Mesenchymal stem cell (in vitro differentiated cells and primary cell): ENCODE data around the gene TLN1.

Source experiments
- DNase-seq: peaks from one replicate; pipeline ENCODE4 v3.0.0-alpha.2; 2013
- H2AFZ ChIP-seq: one replicate; pipeline ENCODE4 v1.6.1; 2013; ENCODE audit warnings: low read depth, mild to moderate bottlenecking, control low read depth, inconsistent platforms, low read length, moderate library complexity
- H2AK5ac ChIP-seq: 2 replicates; pipeline ENCODE4 v1.6.1; 2013; ENCODE audit warnings: low read length, moderate library complexity, mild to moderate bottlenecking, inconsistent platforms; ENCODE audit not compliant: severe bottlenecking
- H2BK120ac ChIP-seq: one replicate; pipeline ENCODE4 v1.6.1; 2013; ENCODE audit warnings: low read depth, mild to moderate bottlenecking, inconsistent platforms, low read length, moderate library complexity
- H2BK12ac ChIP-seq, 2 experiments: one replicate each; pipeline ENCODE4 v1.6.1; 2013; ENCODE audit warnings: inconsistent platforms in 2 of 2, low read length in 2 of 2, mild to moderate bottlenecking in 2 of 2, moderate library complexity in 2 of 2, control low read depth in 1 of 2
- H2BK15ac ChIP-seq: one replicate; pipeline ENCODE4 v1.6.1; 2013; ENCODE audit warnings: mild to moderate bottlenecking, low read depth, inconsistent platforms; ENCODE audit not compliant: poor library complexity, severe bottlenecking
- H2BK5ac ChIP-seq: 2 replicates; pipeline ENCODE4 v1.6.1; 2013; ENCODE audit warnings: low read depth, mild to moderate bottlenecking, low read length, control low read depth, inconsistent platforms; ENCODE audit not compliant: poor library complexity, severe bottlenecking
- H3K14ac ChIP-seq, 2 experiments: one replicate each; pipeline ENCODE4 v1.6.1; 2013; ENCODE audit warnings: inconsistent platforms in 2 of 2, low read length in 2 of 2, control low read depth in 1 of 2, mild to moderate bottlenecking in 1 of 2, moderate library complexity in 1 of 2
- H3K18ac ChIP-seq, 2 experiments: one replicate each; pipeline ENCODE4 v1.6.1; 2013; ENCODE audit warnings: inconsistent platforms in 2 of 2, low read length in 2 of 2, control low read depth in 1 of 2, low read depth in 1 of 2, mild to moderate bottlenecking in 1 of 2
- H3K23ac ChIP-seq, 2 experiments: one replicate each; pipeline ENCODE4 v1.6.1; 2013; ENCODE audit warnings: inconsistent platforms in 2 of 2, low read length in 2 of 2, mild to moderate bottlenecking in 2 of 2, moderate library complexity in 2 of 2, control low read depth in 1 of 2
- H3K27ac ChIP-seq: 2 replicates; pipeline ENCODE4 v1.5.1; 2013; ENCODE audit warnings: mild to moderate bottlenecking, moderate library complexity, low read length, control low read depth, inconsistent platforms; ENCODE audit not compliant: poor library complexity, severe bottlenecking
- H3K27me3 ChIP-seq, 2 experiments: 2 replicates each; pipeline versions ENCODE4 v1.6.1 to v1.7.0; 2013; ENCODE audit warnings: low read length in 2 of 2, mild to moderate bottlenecking in 2 of 2, moderate library complexity in 2 of 2, control low read depth in 1 of 2, inconsistent platforms in 1 of 2; ENCODE audit not compliant: control insufficient read depth in 1 of 2, insufficient read depth in 1 of 2
- H3K36me3 ChIP-seq, 2 experiments: 2 replicates each; pipeline versions ENCODE4 v1.6.1 to v1.7.0; 2013; ENCODE audit warnings: low read length in 2 of 2, control low read depth in 1 of 2, inconsistent platforms in 1 of 2, low read depth in 1 of 2, mild to moderate bottlenecking in 1 of 2; ENCODE audit not compliant: insufficient read depth in 2 of 2, control insufficient read depth in 1 of 2
- H3K4ac ChIP-seq, 2 experiments: one replicate each; pipeline ENCODE4 v1.6.1; 2013; ENCODE audit warnings: inconsistent platforms in 2 of 2, low read length in 2 of 2, mild to moderate bottlenecking in 2 of 2, moderate library complexity in 2 of 2, control low read depth in 1 of 2, low read depth in 1 of 2
- H3K4me1 ChIP-seq: 2 replicates; pipeline ENCODE4 v1.6.1; 2013; ENCODE audit warnings: low read depth, low read length, control low read depth; ENCODE audit not compliant: control insufficient read depth, insufficient read depth
- H3K4me2 ChIP-seq: 2 replicates; pipeline ENCODE4 v1.6.1; 2013; ENCODE audit warnings: low read length, mild to moderate bottlenecking, inconsistent platforms; ENCODE audit not compliant: poor library complexity, severe bottlenecking
- H3K4me3 ChIP-seq, 2 experiments: 2 replicates each; pipeline versions ENCODE4 v1.5.1 to v1.7.0; 2013; ENCODE audit warnings: low read length in 2 of 2, mild to moderate bottlenecking in 2 of 2, control low read depth in 1 of 2, low read depth in 1 of 2; ENCODE audit not compliant: insufficient read depth in 1 of 2
- H3K79me1 ChIP-seq: replicated peaks from 2 replicates; pipeline ENCODE4 v1.6.1; 2013; ENCODE audit warnings: mild to moderate bottlenecking, control low read depth, low read length, inconsistent platforms; ENCODE audit not compliant: poor library complexity, severe bottlenecking
- H3K9ac ChIP-seq: 2 replicates; pipeline ENCODE4 v1.7.0; 2013; ENCODE audit warnings: mild to moderate bottlenecking, low read length, moderate library complexity
- H3K9me3 ChIP-seq: 2 replicates; pipeline ENCODE4 v1.7.0; 2013; ENCODE audit warnings: mild to moderate bottlenecking, low read length; ENCODE audit not compliant: control insufficient read depth
- H4K8ac ChIP-seq: one replicate; pipeline ENCODE4 v1.6.1; 2013; ENCODE audit warnings: inconsistent platforms, mild to moderate bottlenecking, low read length, moderate library complexity
- H4K91ac ChIP-seq: one replicate; pipeline ENCODE4 v1.6.1; 2013; ENCODE audit warnings: mild to moderate bottlenecking, low read length, inconsistent platforms
- WGBS: methylation state at CpG from one replicate; pipeline ENCODE4 v1.1.7; 2013; ENCODE audit warnings: mixed read lengths; 5-methylcytosine and 5-hydroxymethylcytosine counted together

TLN1 gene

DNA sequence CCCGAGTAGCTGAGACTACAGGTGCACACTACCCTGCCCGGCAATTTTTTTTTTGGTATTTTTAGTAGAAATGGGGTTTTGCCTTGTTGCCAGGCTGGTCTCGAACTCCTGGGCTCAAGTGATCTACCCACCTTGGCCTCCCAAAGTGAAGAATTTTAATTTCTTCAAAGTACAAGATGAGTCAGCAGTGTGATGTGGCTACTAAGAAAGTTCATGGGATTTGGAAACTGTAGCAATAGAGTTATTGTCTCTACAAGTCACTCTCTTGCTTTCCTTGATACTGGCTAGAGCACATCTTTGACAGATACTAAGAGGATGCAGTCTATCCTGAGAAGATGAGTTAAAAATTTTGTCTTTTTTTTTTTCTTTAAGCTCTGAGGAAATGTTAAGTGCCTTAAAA lies 2.1 kb upstream of the TLN1 start:
- H2BK12ac ChIP-seq: no peak overlapping the region
- H2BK15ac ChIP-seq: no peak overlapping the region
- peaks cover 10% of the 10 kb centered on the region for H3K4me1 ChIP-seq
- no peak overlapping the region for H2BK5ac ChIP-seq
- H3K36me3 ChIP-seq: peaks cover 36 to 56% of the 10 kb centered on the region in 2 experiments
- H3K9ac ChIP-seq: peak overlapping the region; percentile 97
- H4K8ac ChIP-seq: no peak overlapping the region
- H3K27ac ChIP-seq: peak overlapping the region; percentile 86
- no peak overlapping the region for H4K91ac ChIP-seq
- H3K18ac ChIP-seq: no peak overlapping the region
- peaks cover 8% of the 10 kb centered on the region for H3K79me1 ChIP-seq
- H2AK5ac ChIP-seq: no peak overlapping the region
- DNase-seq: peak; percentile 28
- H2BK120ac ChIP-seq: no peak overlapping the region
- no peak overlapping the region for H2AFZ ChIP-seq
- 94% methylated on average over 3 of the region's 3 CpGs for WGBS
- H3K14ac ChIP-seq: no peak overlapping the region
- no peaks in the 10 kb centered on the region for H3K27me3 ChIP-seq
- H3K23ac ChIP-seq: no peak overlapping the region
- peak overlapping the region in 1 of 2 experiments; percentile 91 for H3K4me3 ChIP-seq
- no peaks in the 10 kb centered on the region for H3K9me3 ChIP-seq
- H3K4ac ChIP-seq: no peak overlapping the region
- no peak overlapping the region for H3K4me2 ChIP-seq

DNA sequence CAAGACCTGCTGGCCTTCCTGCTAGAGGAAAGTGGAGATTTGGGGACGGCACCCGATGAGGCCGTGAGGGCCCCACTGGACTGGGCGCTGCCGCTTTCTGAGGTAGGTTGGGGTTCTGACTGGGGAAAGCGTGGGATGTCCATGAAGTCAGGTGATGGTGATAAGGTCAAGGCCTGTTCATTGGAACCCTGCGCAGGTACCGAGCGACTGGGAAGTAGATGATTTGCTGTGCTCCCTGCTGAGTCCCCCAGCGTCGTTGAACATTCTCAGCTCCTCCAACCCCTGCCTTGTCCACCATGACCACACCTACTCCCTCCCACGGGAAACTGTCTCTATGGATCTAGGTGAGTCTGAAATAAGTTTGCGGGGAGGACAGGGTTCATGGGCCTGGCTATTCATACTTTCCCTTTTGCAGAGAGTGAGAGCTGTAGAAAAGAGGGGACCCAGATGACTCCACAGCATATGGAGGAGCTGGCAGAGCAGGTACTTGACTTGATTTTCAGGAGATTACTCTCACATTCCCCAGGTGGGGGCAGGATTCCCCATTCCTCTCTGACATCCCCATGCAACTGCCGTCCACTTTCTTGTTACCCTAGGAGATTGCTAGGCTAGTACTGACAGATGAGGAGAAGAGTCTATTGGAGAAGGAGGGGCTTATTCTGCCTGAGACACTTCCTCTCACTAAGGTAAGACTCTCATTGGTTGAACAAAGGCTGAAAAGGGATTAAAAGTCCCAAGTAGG lies 976 bp upstream of the TLN1 start:
- H3K4me2 ChIP-seq: peak overlapping the region; percentile 77
- 2% methylated on average over 9 of the region's 14 CpGs for whole genome bisulfite sequencing

DNA sequence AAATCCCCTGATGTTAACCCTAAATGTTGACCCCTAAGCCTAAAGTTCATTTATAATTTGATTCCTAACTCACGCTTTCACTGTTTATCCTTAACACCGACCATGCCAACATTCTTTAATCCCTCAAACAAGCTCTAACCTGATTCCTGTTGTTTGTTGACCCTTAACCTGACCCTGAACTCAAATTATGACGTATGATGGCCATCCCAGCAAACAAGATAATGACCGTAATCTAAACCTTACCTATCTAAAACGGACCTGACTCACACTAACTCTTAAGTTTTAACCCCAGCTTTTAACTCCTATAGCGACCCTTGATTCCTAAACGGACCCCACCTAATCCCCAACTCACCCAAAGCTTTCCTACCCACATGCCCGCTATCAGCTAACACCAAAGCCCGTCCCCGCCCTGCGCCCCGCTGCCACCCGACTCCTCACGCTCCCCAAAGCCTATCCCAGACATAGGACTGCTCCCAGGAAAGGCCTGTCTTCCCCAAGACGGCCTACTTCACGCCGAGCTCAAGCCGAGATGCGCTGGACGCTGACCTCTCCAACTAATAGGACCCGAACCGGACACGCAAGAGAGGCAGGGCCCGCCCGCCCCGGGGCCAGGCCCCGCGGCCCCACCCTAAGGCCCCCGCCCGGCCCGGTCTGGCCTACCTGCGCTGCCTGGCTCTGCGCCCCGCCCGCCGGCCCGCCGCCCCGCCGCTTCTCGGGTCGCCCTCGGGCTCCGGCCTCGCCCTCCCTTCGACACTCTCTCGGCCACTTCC lies 395 bp downstream of the TLN1 start:
- Histone ChIP-seq H4K8ac (peak overlapping the region; percentile 94), H4K91ac (peak overlapping the region; percentile 99), H3K14ac (peak overlapping the region; percentile 37 to 90), H3K18ac (peak overlapping the region; percentile 76 to 98), H3K27ac (peak overlapping the region; percentile 91), H3K36me3 (peaks cover 11 to 35% of the 10 kb centered on the region in 2 experiments), H2AFZ (no peak overlapping the region), H2AK5ac (peak overlapping the region; percentile 79), H3K4me3 (peak overlapping the region; percentile 78 to 91), H3K4ac (peak overlapping the region; percentile 76 to 89), H2BK120ac (peak overlapping the region; percentile 94), H3K23ac (peak overlapping the region; percentile 16 to 27), H3K9me3 (no peaks in the 10 kb centered on the region), H3K4me2 (peak overlapping the region; percentile 46), H2BK15ac (peak overlapping the region; percentile 64), H3K27me3 (no peaks in the 10 kb centered on the region), H3K4me1 (peaks cover 20% of the 10 kb centered on the region), H3K79me1 (peaks cover 5% of the 10 kb centered on the region), H2BK12ac (peak overlapping the region in 1 of 2 experiments; percentile 65), H3K9ac (peak overlapping the region; percentile 97), H2BK5ac (peak overlapping the region; percentile 33)
- WGBS: 1% methylated on average over 45 of the region's 47 CpGs
- no peak for DNase-seq

More for the DNA sequence above, 976 bp upstream of the TLN1 start:
- Histone ChIP-seq H2BK5ac (no peak overlapping the region), H2AK5ac (peak overlapping the region; percentile 55), H4K91ac (peak overlapping the region; percentile 37), H3K9ac (peak overlapping the region; percentile 97), H3K4ac (peak overlapping the region in 1 of 2 experiments; percentile 75), H3K79me1 (peaks cover 5% of the 10 kb centered on the region), H3K9me3 (no peaks in the 10 kb centered on the region), H3K36me3 (peaks cover 25 to 48% of the 10 kb centered on the region in 2 experiments), H2BK120ac (no peak overlapping the region), H3K23ac (peak overlapping the region in 1 of 2 experiments; percentile 46), H3K27me3 (no peaks in the 10 kb centered on the region), H2BK12ac (peak overlapping the region in 1 of 2 experiments; percentile 73), H4K8ac (no peak overlapping the region), H3K18ac (peak overlapping the region; percentile 38 to 67), H3K14ac (peak overlapping the region in 1 of 2 experiments; percentile 45), H3K4me1 (peaks cover 13% of the 10 kb centered on the region), H2AFZ (peak overlapping the region; percentile 43), H3K27ac (peak overlapping the region; percentile 86), H2BK15ac (no peak overlapping the region), H3K4me3 (peak overlapping the region; percentile 78 to 91)
- peak; percentile 80 for DNase-seq

- peaks cover 4% of the 10 kb centered on the region for H3K79me1 ChIP-seq
Measured at GRCh38 chr9:35730486-35730854, 1.5 kb downstream of the TLN1 start.

More at GRCh38 chr9:35730486-35730854, 1.5 kb downstream of the TLN1 start:
- Histone ChIP-seq H3K14ac (no peak overlapping the region), H3K36me3 (peaks cover 4 to 29% of the 10 kb centered on the region in 2 experiments), H2AK5ac (peak overlapping the region; percentile 95), H4K91ac (peak overlapping the region; percentile 41), H2BK15ac (no peak overlapping the region), H3K27ac (peak overlapping the region; percentile 91), H2BK5ac (no peak overlapping the region), H3K23ac (no peak overlapping the region), H4K8ac (peak overlapping the region; percentile 72), H3K9ac (peak overlapping the region; percentile 97), H3K4me1 (peaks cover 22% of the 10 kb centered on the region), H3K18ac (peak overlapping the region in 1 of 2 experiments; percentile 70), H3K27me3 (no peaks in the 10 kb centered on the region), H2AFZ (no peak overlapping the region), H3K4me2 (peak overlapping the region; percentile 46), H2BK120ac (no peak overlapping the region), H3K4ac (peak overlapping the region; percentile 17 to 41), H2BK12ac (peak overlapping the region in 1 of 2 experiments; percentile 15), H3K4me3 (peak overlapping the region; percentile 2 to 91), H3K9me3 (no peaks in the 10 kb centered on the region)
- no peak for DNase-seq
- 78% methylated on average over 2 of the region's 2 CpGs for WGBS
